Endothelial cell of umbilical vein (primary cell): ENCODE measurements around the gene TEX101. TPM values are rescaled to one million over a fixed set of nuclear protein-coding genes. Genes with fewer than 3 reads are reported as not detected.

Experiments used
- BruUV-seq: library from RNA; stranded (reverse); fragments of 400-500 nt; replicated peaks from 2 replicates; lab custom pipeline; 2021; lab: Mats Ljungman, UMichigan
- CTCF ChIA-PET: fragments of 300-600, 350-600 bp; sonication (Branson Sonifier 250); formaldehyde crosslinking; loops from one replicate; lab custom pipeline; 2021; ENCODE audit warnings: antibody characterized with exemption, inconsistent platforms; lab: Charles Lee
- POLR2A ChIA-PET: fragments of 300-600, 350-600 bp; sonication (Branson Sonifier 250); formaldehyde crosslinking; loops from one replicate; lab custom pipeline; 2021; ENCODE audit warnings: antibody characterized with exemption, inconsistent platforms; lab: Charles Lee
- DNase-seq: peaks from one replicate; pipeline ENCODE4 v3.0.0-alpha.2; 2011; ENCODE audit warnings: low read depth, low spot score
- FAIRE-seq: peaks from 2 replicates; lab custom pipeline; 2011; peaks lifted over from hg19 to GRCh38; lab: Jason Lieb, UNC
- H2AFZ ChIP-seq: 2 replicates; pipeline ENCODE4 v1.6.0; 2012; ENCODE audit warnings: low read depth, low read length, control low read depth, inconsistent platforms
- H3K27ac ChIP-seq: 2 replicates; pipeline ENCODE4 v1.5.1; 2011; ENCODE audit warnings: low read depth, mild to moderate bottlenecking, control low read depth, low read length, moderate library complexity; ENCODE audit not compliant: insufficient read depth
- H3K27me3 ChIP-seq, 2 experiments: 2 replicates each; pipeline versions ENCODE4 v1.6.0 to v1.6.1; 2011; ENCODE audit warnings: low read length in 2 of 2, mixed read lengths in 1 of 2; ENCODE audit not compliant: control insufficient read depth in 2 of 2, insufficient read depth in 2 of 2
- H3K36me3 ChIP-seq, 2 experiments: 2 replicates in 1 of 2; 3 replicates in 1 of 2; pipeline ENCODE4 v1.5.1; 2011; ENCODE audit warnings: low read length in 2 of 2, mild to moderate bottlenecking in 1 of 2, moderate library complexity in 1 of 2; ENCODE audit not compliant: control insufficient read depth in 2 of 2, insufficient read depth in 2 of 2; ENCODE audit errors: extremely low read depth in 1 of 2
- H3K4me1 ChIP-seq: 3 replicates; pipeline ENCODE4 v1.5.1; 2011; ENCODE audit warnings: mild to moderate bottlenecking, low read length; ENCODE audit not compliant: control insufficient read depth, insufficient read depth; ENCODE audit errors: extremely low read depth
- H3K4me2 ChIP-seq: 2 replicates; pipeline ENCODE4 v1.6.1; 2011; ENCODE audit warnings: low read length, control low read depth, mixed read lengths; ENCODE audit not compliant: insufficient read depth
- H3K4me3 ChIP-seq, 3 experiments: fragments of 200-600 bp in 1 of 3; sonication (generic), shearing (Covaris generic) in 1 of 3; replicated peaks in 1 of 3; 2 replicates each; pipeline ENCODE4 v1.5.1; 2011 to 2016; ENCODE audit warnings: control low read depth in 3 of 3, low read length in 3 of 3, mild to moderate bottlenecking in 2 of 3, inconsistent platforms in 1 of 3, low read depth in 1 of 3, moderate library complexity in 1 of 3; ENCODE audit not compliant: insufficient read depth in 1 of 3
- H3K79me2 ChIP-seq: 2 replicates; pipeline ENCODE4 v1.6.0; 2012; ENCODE audit warnings: low read length, inconsistent platforms; ENCODE audit not compliant: control insufficient read depth, insufficient read depth
- H3K9ac ChIP-seq: replicated peaks from 2 replicates; pipeline ENCODE3; 2011; ENCODE audit warnings: low read length, control low read depth; ENCODE audit not compliant: insufficient read depth; ENCODE audit errors: extremely low read depth
- H3K9me1 ChIP-seq: replicated peaks from 3 replicates; pipeline ENCODE4 v1.6.0; 2011; ENCODE audit warnings: mild to moderate bottlenecking, low read length; ENCODE audit not compliant: control insufficient read depth, insufficient read depth; ENCODE audit errors: extremely low read depth
- H3K9me3 ChIP-seq: replicated peaks from 2 replicates; pipeline ENCODE4 v1.5.1; 2012; ENCODE audit warnings: low read length, inconsistent platforms; ENCODE audit not compliant: control insufficient read depth, insufficient read depth
- H4K20me1 ChIP-seq: replicated peaks from 2 replicates; pipeline ENCODE3; 2011; ENCODE audit warnings: mild to moderate bottlenecking, low read length; ENCODE audit not compliant: control insufficient read depth, insufficient read depth; ENCODE audit errors: extremely low read depth
- EZH2 ChIP-seq: IDR thresholded peaks from 2 replicates; pipeline ENCODE4 v1.6.1; 2012; ENCODE audit warnings: borderline replicate concordance, low read depth, mild to moderate bottlenecking, moderate library complexity, low read length, inconsistent platforms; ENCODE audit not compliant: severe bottlenecking
- FOS ChIP-seq: IDR thresholded peaks from 2 replicates; pipeline ENCODE4 v1.6.1; 2011; ENCODE audit warnings: mild to moderate bottlenecking, low read length, moderate library complexity, borderline replicate concordance; ENCODE audit not compliant: insufficient read depth
- GATA2 ChIP-seq: IDR thresholded peaks from 2 replicates; pipeline ENCODE4 v1.7.0; 2011; ENCODE audit warnings: low read depth, mild to moderate bottlenecking, moderate library complexity, mixed read lengths, low read length; ENCODE audit not compliant: insufficient read length, insufficient read depth
- JUN ChIP-seq: IDR thresholded peaks from 2 replicates; pipeline ENCODE4 v1.6.1; 2011; ENCODE audit warnings: borderline replicate concordance, low read depth; ENCODE audit not compliant: insufficient read length, insufficient read depth
- MYC ChIP-seq: IDR thresholded peaks from one replicate; pipeline ENCODE4 v1.6.1; 2011; ENCODE audit warnings: mild to moderate bottlenecking, low read depth, low read length
- POLR2A ChIP-seq: IDR thresholded peaks from 2 replicates; pipeline ENCODE4 v1.6.1; 2012; ENCODE audit warnings: low read depth, mild to moderate bottlenecking, control low read depth, low read length
- POLR2AphosphoS5 ChIP-seq: IDR thresholded peaks from 2 replicates; pipeline ENCODE4 v1.6.1; 2012; ENCODE audit warnings: low read depth, mild to moderate bottlenecking, control low read depth, low read length, moderate library complexity; ENCODE audit not compliant: insufficient read depth
- dilution Hi-C: fragments of 300-500 bp; cut with MboI; formaldehyde crosslinking; loops from one replicate; pipeline ENCODE4 v1.15.0; 2019; ENCODE audit warnings: low sequenced_read_pairs; ENCODE audit not compliant: extremely low pct_ligation_motif_present
- intact Hi-C: fragments of 100-400 bp; cut with micrococcal nuclease; formaldehyde crosslinking; loops from one replicate; pipeline ENCODE4 v1.10.0; 2022
- polyA plus RNA-seq, 4 experiments: library from polyadenylated mRNA; depleted of rRNA in 3 of 4; stranded (reverse) in 3 of 4; unstranded in 1 of 4; fragments of >200 nt; gene quantifications; 2 replicates each; pipeline versions ENCODE4 v1.2.1 to v1.2.3, GENCODE V29; 2011 to 2012; ENCODE audit warnings: missing spikeins in 1 of 4
- total RNA-seq: library from RNA; stranded (reverse); gene quantifications from 2 replicates; pipeline ENCODE4 v1.2.3, GENCODE V29; 2021
- TF ChIP-seq, protein P1 (sequence below): IDR thresholded peaks from 2 replicates; pipeline ENCODE4 v1.6.1; 2011; ENCODE audit not compliant: insufficient read depth, insufficient read length
- TF ChIP-seq, protein P2 (sequence below), 2 donors: IDR thresholded peaks; 1 replicate in 1 of 2; 2 replicates in 1 of 2; pipeline ENCODE4 v1.5.1; 2011; ENCODE audit warnings: low read length in 2 of 2, mild to moderate bottlenecking in 2 of 2, moderate library complexity in 2 of 2, control low read depth in 1 of 2, inconsistent platforms in 1 of 2, low read depth in 1 of 2; ENCODE audit not compliant: insufficient read depth in 1 of 2; ENCODE audit errors: extremely low read depth in 1 of 2

Gene TEX101
- total and polyA plus RNA-seq, 2 donors (not counting 3 experiments of a cell fraction or from before 2014, with no cell fraction given): not detected

DNA sequence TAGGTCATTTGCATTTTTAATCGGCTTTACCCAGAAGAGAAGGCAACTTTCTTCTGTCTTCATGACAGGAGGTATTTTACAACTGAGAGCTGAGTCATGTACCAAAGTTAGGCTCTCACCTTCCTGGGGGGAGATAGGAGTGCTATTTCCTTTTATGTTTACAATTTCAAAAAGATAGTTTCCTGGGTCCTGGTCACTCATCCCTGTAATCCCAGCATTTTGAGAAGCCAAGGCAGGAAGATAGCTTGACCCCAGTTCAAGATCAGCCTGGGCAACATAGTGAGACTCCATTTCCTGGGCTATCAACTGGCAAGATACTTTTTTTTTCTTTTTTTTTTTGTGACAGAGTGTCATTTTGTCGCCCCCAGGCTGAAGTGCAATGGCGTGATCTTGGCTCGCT is 43.1 kb downstream of the TEX101 start:
- H3K27ac ChIP-seq: no peak overlapping the region
- no peaks in the 10 kb centered on the region for H4K20me1 ChIP-seq
- ChIA-PET CTCF (interaction anchor here (1.4 to 3.2 kb wide), 3 partner anchors 11 to 62 kb away, joined by 3 to 21 read pairs (median 18); no protein-coding TSS in a partner anchor), POLR2A (no interaction called here)
- no peak overlapping the region for H3K9ac ChIP-seq
- H2AFZ ChIP-seq: no peak overlapping the region
- H3K36me3 ChIP-seq: no peaks in the 10 kb centered on the region
- H3K79me2 ChIP-seq: no peaks in the 10 kb centered on the region
- no peaks in the 10 kb centered on the region for H3K4me1 ChIP-seq
- H3K9me1 ChIP-seq: no peaks in the 10 kb centered on the region
- DNase-seq (no peak), FAIRE-seq (no peak)
- no peaks in the 10 kb centered on the region for H3K9me3 ChIP-seq
- BruUV-seq: no TSS peak
- no peaks in the 10 kb centered on the region for H3K27me3 ChIP-seq
- intact Hi-C loops: no loop called here
- TF ChIP-seq GATA2 (no peak), EZH2 (no peak)
- TF ChIP-seq, protein P1, sequence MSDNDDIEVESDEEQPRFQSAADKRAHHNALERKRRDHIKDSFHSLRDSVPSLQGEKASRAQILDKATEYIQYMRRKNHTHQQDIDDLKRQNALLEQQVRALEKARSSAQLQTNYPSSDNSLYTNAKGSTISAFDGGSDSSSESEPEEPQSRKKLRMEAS: no peak
- no peak overlapping the region for H3K4me2 ChIP-seq
- no peak overlapping the region for H3K4me3 ChIP-seq
- dilution Hi-C loops: no loop called here

- DNase-seq (no peak), FAIRE-seq (no peak)
- H3K9me1 ChIP-seq: no peaks in the 10 kb centered on the region
- CTCF ChIA-PET: interaction anchor here (0.7 to 3.1 kb wide), 5 partner anchors 13 to 66 kb away, joined by 3 to 29 read pairs (median 5); partner anchors contain the start of gene PHLDB3
- H3K36me3 ChIP-seq: no peaks in the 10 kb centered on the region
- H3K4me2 ChIP-seq: no peak overlapping the region
- H3K4me1 ChIP-seq: no peaks in the 10 kb centered on the region
- H3K9me3 ChIP-seq: no peaks in the 10 kb centered on the region
- H2AFZ ChIP-seq: no peak overlapping the region
- no peak overlapping the region for H3K4me3 ChIP-seq
- H3K79me2 ChIP-seq: no peaks in the 10 kb centered on the region
- no TSS peak for BruUV-seq
- no peaks in the 10 kb centered on the region for H4K20me1 ChIP-seq
- no peaks in the 10 kb centered on the region for H3K27me3 ChIP-seq
- H3K27ac ChIP-seq: no peak overlapping the region
- intact Hi-C loops (loop anchor here (5.0 kb wide), 1 partner anchor 67 kb away; the partner anchor contains the start of gene ETHE1), dilution Hi-C loops (no loop called here)
- TF ChIP-seq, protein P1: no peak
- TF ChIP-seq FOS (no peak), POLR2AphosphoS5 (no peak), JUN (no peak), GATA2 (no peak), MYC (no peak), POLR2A (no peak), EZH2 (no peak)
- TF ChIP-seq, protein P2, sequence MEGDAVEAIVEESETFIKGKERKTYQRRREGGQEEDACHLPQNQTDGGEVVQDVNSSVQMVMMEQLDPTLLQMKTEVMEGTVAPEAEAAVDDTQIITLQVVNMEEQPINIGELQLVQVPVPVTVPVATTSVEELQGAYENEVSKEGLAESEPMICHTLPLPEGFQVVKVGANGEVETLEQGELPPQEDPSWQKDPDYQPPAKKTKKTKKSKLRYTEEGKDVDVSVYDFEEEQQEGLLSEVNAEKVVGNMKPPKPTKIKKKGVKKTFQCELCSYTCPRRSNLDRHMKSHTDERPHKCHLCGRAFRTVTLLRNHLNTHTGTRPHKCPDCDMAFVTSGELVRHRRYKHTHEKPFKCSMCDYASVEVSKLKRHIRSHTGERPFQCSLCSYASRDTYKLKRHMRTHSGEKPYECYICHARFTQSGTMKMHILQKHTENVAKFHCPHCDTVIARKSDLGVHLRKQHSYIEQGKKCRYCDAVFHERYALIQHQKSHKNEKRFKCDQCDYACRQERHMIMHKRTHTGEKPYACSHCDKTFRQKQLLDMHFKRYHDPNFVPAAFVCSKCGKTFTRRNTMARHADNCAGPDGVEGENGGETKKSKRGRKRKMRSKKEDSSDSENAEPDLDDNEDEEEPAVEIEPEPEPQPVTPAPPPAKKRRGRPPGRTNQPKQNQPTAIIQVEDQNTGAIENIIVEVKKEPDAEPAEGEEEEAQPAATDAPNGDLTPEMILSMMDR (IDR thresholded peaks at IDR 0.05; ENCODE audit: extremely low read depth in 1 of 2, insufficient read depth in 1 of 2, low read depth in 1 of 2, low read length in 2 of 2): no peak
- no peak overlapping the region for H3K9ac ChIP-seq
- POLR2A ChIA-PET: no interaction called here
Observed at GRCh38 chr19:43460362-43461016, 45.8 kb downstream of the TEX101 start.
